ENCODE data around the gene CCDC59.

- TF ChIP-seq POLR2AphosphoS5 (IDR thresholded peaks at IDR 0.05) (no peak), POLR2A (IDR thresholded peaks at IDR 0.05) (no peak), CTCF (IDR thresholded peaks at IDR 0.05) (no peak), EP300 (IDR thresholded peaks at IDR 0.05; ENCODE audit: low read depth) (no peak)
These were observed 20.8 kb upstream of the CCDC59 start for GRCh38 chr12:82378997-82379396.
